ENCODE measurements around the gene CTAGE8.
"Not testable (repeated sequence)": the region's sequence is repeated elsewhere in the genome, so short reads cannot be mapped to it uniquely, and the experiment has no call there.

Gene CTAGE8

GRCh38 chr7:144281981-144282380 lies 12.9 kb upstream of the CTAGE8 start:
- not testable (repeated sequence) for DNase-seq (ENCODE audit: low read depth in 1 of 2, low spot score in 1 of 2); H3K27ac ChIP-seq (replicated peaks); H3K4me3 ChIP-seq (replicated peaks; ENCODE audit: insufficient read depth, low read length); H3K27me3 ChIP-seq (ENCODE audit: insufficient read depth, poor library complexity, severe bottlenecking)

- not testable (repeated sequence) for DNase-seq (ENCODE audit: low read depth in 1 of 2, low spot score in 1 of 2); H3K27me3 ChIP-seq (ENCODE audit: insufficient read depth, poor library complexity, severe bottlenecking); H3K27ac ChIP-seq (replicated peaks); H3K4me3 ChIP-seq (replicated peaks; ENCODE audit: insufficient read depth, low read length)
Observed at GRCh38 chr7:144280010-144280409, 10.9 kb upstream of the CTAGE8 start.

- H3K27ac ChIP-seq (replicated peaks); DNase-seq (ENCODE audit: low read depth in 1 of 2, low spot score in 1 of 2); H3K4me3 ChIP-seq (replicated peaks; ENCODE audit: insufficient read depth, low read length); H3K27me3 ChIP-seq (ENCODE audit: insufficient read depth, poor library complexity, severe bottlenecking): not testable (repeated sequence)
Observed at GRCh38 chr7:144275281-144275680, 6.2 kb upstream of the CTAGE8 start.

- not testable (repeated sequence) for DNase-seq (ENCODE audit: low read depth in 1 of 2, low spot score in 1 of 2); H3K27me3 ChIP-seq (ENCODE audit: insufficient read depth, poor library complexity, severe bottlenecking)
Observed at GRCh38 chr7:144264692-144265091, 4.4 kb downstream of the CTAGE8 start, which contains the start of gene OR2A7. OR2A7 (minus strand) TSS chr7:144264792; CDS start chr7:144259628, 5,164 bp downstream.

GRCh38 chr7:144262128-144262527 lies 7.0 kb downstream of the CTAGE8 start:
- not testable (repeated sequence) for H3K27me3 ChIP-seq (ENCODE audit: insufficient read depth, poor library complexity, severe bottlenecking); DNase-seq (ENCODE audit: low read depth in 1 of 2, low spot score in 1 of 2); H3K4me3 ChIP-seq (replicated peaks; ENCODE audit: insufficient read depth, low read length); H3K27ac ChIP-seq (replicated peaks)

More at GRCh38 chr7:144264692-144265091, 4.4 kb downstream of the CTAGE8 start, which contains the start of gene OR2A7:
- not testable (repeated sequence) for H3K27ac ChIP-seq (replicated peaks); H3K4me3 ChIP-seq (replicated peaks; ENCODE audit: insufficient read depth, low read length)

GRCh38 chr7:144259067-144259466 lies 10.0 kb downstream of the CTAGE8 start:
- DNase-seq (ENCODE audit: low read depth in 1 of 2, low spot score in 1 of 2); H3K27ac ChIP-seq (replicated peaks); H3K4me3 ChIP-seq (replicated peaks; ENCODE audit: insufficient read depth, low read length): not testable (repeated sequence)

GRCh38 chr7:144256112-144256511 lies 13.0 kb downstream of the CTAGE8 start:
- no peaks in the 10 kb centered on the region for H3K27me3 ChIP-seq (ENCODE audit: insufficient read depth, poor library complexity, severe bottlenecking)
- no peak for DNase-seq (ENCODE audit: low read depth in 1 of 2, low spot score in 1 of 2)
- H3K27ac ChIP-seq (replicated peaks): no peak overlapping the region
- no peak overlapping the region for H3K4me3 ChIP-seq (replicated peaks; ENCODE audit: insufficient read depth, low read length)
- TF ChIP-seq CTCF (IDR thresholded peaks at IDR 0.05; ENCODE audit: insufficient read depth, low read length): no peak
- TF ChIP-seq SPI1 (IDR thresholded peaks at IDR 0.05; ENCODE audit: borderline replicate concordance, low read depth): no peak
- no peak for TF ChIP-seq REST (IDR thresholded peaks at IDR 0.05; ENCODE audit: insufficient replicate concordance, low read depth)
- TF ChIP-seq GABPA (IDR thresholded peaks at IDR 0.05; ENCODE audit: low read depth): no peak
- no peak for TF ChIP-seq POLR2AphosphoS5 (IDR thresholded peaks at IDR 0.05; ENCODE audit: low read depth)

More at GRCh38 chr7:144259067-144259466, 10.0 kb downstream of the CTAGE8 start:
- not testable (repeated sequence) for H3K27me3 ChIP-seq (ENCODE audit: insufficient read depth, poor library complexity, severe bottlenecking)

GRCh38 chr7:144255471-144255897 lies 13.6 kb downstream of the CTAGE8 start:
- no peak for DNase-seq (ENCODE audit: low read depth in 1 of 2, low spot score in 1 of 2)
- Histone ChIP-seq H3K4me3 (replicated peaks; ENCODE audit: insufficient read depth, low read length) (no peak overlapping the region), H3K27me3 (ENCODE audit: insufficient read depth, poor library complexity, severe bottlenecking) (no peaks in the 10 kb centered on the region), H3K27ac (replicated peaks) (no peak overlapping the region)
- TF ChIP-seq GABPA (IDR thresholded peaks at IDR 0.05; ENCODE audit: low read depth) (no peak), REST (IDR thresholded peaks at IDR 0.05; ENCODE audit: insufficient replicate concordance, low read depth) (no peak)

GRCh38 chr7:144252307-144252706 lies 16.8 kb downstream of the CTAGE8 start:
- not testable (repeated sequence) for H3K4me3 ChIP-seq (replicated peaks; ENCODE audit: insufficient read depth, low read length); H3K27ac ChIP-seq (replicated peaks); H3K27me3 ChIP-seq (ENCODE audit: insufficient read depth, poor library complexity, severe bottlenecking); DNase-seq (ENCODE audit: low read depth in 1 of 2, low spot score in 1 of 2)

- H3K27me3 ChIP-seq (ENCODE audit: insufficient read depth, poor library complexity, severe bottlenecking); H3K4me3 ChIP-seq (replicated peaks; ENCODE audit: insufficient read depth, low read length); H3K27ac ChIP-seq (replicated peaks); DNase-seq (ENCODE audit: low read depth in 1 of 2, low spot score in 1 of 2): not testable (repeated sequence)
Observed at GRCh38 chr7:144247674-144248330, 21.3 kb downstream of the CTAGE8 start.

Data from HL-60 (cell line).